NCI-H748 (cell line): ENCODE data around the gene RUNDC1.

Experiments used
- DNase-seq: peaks from one replicate; lab custom pipeline; 2025; ENCODE audit not compliant: unreplicated experiment; lab: John Stamatoyannopoulos, UW

The RUNDC1 gene

DNA sequence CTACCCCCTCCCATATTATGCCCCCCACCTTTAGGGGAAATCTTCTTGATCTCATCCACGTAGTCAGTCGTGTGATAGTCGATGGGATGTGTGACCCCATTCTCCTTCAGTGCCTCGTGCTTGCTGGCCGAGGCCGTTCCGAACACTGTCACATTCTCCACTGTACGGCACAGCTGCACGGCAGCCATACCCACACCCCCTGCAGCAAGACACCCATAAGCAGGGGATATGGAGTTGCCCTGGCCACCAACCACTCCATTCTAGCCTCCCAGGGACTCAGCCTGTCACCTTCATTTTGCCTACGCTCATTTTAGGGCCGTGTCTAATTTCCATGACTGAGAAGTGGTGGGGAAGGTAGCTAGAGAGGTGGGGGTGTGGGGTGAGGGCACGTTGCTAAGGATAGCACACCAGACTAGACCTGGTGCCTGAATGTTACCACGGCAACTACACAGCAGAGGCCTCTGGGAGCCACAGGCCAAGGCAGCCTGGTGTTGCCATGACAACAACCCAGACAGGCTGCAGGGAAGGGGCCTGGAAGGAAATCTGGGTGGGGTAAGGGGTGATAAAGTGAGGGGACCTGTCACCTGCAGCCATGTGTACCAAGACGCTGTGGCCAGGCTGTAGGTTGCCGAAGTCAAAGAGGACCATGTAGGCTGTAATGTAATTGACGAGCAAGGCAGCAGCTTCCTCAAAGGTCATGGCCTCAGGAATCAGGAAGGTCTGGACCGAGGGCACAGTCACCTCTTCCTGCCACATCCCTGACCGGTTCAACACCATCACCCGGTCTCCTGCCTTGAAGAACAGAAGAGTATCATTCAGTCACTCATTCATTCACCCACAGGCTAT lies 37.9 kb downstream of the RUNDC1 start:
- DNase-seq = peak; percentile 76

DNA sequence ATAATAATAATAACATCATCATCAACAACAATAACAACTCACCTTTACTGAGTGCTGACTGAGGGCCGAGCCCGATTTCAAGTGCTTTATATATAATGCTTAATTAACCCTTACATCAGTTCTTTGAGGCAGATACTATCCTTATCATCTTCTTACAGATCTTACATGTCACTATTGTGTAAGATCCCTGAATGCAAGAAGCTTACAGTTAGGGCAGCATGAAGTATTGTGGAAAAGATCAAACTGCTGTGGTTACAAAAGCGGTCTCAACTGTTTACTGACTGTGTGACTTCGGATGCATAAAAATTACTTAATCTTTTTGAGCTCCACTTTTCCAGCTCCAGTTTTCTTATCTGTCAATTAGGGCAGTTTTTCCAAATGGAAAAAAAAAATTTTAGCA lies 38.6 kb downstream of the RUNDC1 start:
- no peak for DNase-seq

DNA sequence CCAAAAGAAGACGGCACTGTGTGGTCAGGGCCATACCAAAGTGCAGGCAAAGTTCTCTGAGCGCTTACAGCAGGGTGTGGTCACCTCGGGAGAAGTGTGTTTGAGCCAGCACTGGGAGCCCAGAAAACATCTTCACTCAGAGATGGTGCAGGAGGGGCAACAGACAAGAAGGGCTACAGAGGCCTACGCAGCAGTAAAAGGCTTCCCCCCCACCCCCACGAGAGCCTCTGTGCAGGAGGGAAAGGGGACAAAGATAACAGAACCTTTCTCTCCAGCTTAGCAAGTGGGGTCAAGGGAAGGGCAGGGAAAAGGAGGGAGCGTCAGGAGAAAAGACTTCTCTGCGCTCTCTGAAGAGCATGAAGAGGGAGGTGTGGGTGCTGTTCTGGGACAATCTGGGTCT lies 39.1 kb downstream of the RUNDC1 start:
- DNase-seq = no peak

DNA sequence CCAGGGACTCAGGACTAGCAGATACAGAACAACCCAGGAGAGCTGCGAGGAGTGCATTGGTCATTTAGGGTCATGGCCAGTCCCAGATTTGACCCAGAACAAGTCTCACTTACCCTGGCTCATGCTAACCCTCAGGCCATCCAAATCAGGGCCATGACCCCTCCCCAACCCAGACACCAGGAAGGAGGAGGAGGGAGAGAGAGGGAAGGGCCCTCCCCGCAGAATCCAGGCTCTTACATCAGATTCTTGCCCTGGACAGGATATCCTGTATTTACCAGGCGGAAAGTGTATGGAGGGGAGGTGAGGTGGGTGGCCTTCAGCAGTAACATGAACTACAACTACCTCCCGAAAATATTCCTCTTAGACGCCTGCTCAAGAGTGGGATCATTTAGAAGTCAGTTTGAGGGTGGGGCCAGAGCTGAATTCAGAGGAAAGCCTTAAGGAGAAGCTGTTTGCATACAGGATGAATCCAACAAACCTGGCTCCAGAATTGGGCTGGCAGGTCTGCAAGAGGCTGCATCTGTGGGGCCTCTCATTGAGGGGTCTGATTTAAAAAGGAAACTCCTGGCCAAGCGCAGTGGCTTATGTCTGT lies 39.8 kb downstream of the RUNDC1 start:
- no peak for DNase-seq

DNA sequence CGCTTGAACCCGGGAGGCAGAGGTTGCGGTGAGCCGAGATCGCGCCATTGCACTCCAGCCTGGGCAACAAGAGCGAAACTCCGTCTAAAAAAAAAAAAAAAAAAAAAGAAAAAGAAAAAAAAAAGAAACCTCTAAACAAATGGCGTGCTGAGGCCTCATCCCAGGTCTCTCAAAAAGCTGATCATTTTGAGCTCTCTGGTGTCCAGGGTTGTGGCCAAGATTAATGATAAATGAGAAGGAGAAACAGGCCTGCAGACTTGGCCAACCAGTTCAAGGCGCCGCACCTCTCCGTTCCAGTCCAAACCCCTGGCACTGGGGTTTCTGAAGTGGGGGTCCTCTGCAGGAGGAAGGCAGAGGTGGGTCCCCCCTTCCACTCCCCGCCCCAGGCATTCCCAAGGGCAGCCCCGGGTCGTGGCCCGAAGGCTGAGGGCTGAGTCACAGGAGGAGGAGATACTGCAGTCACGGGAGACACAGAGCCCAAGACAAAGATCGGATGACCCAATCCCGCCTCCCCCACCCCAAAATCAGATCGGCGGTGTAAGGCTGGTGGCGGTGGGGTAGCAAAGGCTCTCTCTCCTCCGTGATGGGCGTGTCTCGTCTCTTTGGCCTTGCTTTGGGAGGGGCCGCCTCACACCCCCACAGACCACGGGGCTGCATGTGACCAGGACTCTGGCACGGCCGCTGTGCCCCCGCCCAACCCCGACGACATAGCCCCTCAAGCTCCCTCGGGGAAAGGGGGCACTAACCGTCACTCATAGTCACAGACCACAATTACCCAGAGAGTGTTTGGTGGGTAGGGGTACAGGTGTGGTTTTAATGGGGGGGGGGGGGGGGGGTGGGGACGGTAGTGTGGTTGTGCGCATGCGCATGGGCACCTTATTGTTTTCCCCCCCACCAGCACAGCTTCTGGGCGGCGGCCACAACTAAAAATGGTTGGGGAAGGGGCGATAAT lies 40.7 kb downstream of the RUNDC1 start:
- DNase-seq = peak; percentile 67

DNA sequence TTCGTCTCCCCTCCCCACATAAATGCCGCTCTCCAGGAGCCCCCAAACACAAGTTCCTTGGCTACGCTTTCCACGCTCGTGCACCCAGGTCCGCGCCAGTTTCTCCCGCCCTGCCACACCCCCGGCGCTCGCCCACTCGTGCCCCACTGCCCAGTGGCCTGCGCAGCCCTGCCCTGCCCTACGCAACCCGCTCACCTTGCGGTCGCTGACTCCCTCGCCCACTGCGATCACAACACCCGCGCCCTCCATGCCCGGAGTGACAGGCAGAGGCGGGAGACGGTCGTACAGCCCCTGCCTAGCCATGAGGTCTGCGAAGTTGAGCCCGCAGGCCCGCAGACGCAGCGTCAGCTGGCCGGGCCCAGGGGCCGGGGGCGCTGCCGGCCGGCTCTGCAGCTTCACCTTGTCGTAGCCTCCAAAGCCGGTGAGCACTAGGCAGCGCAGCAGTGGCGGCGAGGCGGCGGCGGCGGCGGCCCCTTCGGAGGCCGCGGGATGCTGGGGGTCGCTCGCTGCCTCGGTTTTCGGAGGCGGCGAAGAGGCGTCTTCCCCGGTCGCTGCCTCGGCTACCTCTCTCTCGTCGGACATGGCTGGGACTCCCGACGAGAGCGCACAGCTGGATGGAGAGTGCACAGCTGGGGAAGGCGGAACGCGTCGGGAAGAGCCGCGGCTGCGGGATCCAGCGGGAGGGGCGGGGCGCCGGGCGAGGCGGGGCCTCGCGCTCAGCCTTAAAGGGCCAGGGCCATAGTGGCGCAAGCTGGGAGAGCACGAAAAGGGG lies 41.6 kb downstream of the RUNDC1 start, which contains the start of gene VAT1:
VAT1 (minus strand) TSS at position 645 of the 772 bp plus-strand sequence; CDS start at position 582, 63 bp downstream.
- DNase-seq = peak; percentile 86

DNA sequence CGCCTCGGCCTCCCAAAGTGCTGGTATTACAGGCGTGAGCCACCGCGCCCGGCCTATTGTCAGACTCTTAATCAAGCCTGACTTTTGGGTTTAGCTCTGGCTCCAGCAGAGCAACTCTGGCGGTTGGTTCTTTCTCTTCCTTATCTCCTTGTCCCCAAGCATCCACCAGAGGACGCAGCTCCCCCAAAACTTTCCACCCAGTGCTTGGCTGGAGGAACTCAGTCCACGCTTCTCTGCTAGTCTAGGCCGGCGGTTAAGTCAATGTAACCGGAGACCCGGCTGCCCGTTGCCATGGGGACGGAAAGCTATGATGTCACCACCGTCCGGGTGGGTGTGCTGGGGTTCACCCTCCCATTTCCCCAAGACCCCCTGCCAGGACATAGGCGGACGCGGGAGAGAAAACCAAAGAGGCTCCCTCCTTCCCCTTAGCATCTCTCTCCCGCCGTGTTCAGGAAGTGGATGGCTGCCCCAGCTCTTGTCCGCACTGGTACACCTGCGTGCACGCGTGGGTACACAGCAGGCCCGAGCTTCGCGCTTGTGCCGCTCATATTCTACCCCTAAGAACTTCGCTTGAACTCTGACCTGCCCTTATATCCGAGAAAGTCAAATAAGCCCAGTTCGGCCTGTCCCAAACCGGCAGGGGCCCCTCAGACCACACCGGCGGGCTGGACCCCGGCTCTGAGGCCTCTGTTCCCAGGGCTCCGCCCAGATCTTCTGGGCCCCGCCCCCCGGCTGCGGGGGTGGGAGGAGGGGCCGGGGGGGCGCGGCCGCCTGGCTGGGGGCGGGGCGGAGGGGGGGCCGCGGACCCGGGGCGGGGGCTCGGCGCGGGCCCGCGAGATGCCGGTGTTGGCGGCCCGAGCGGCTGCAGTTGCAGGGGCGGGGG lies 44.3 kb downstream of the RUNDC1 start, which contains the start of gene RND2:
RND2 (plus strand) TSS at position 825 of the 883 bp plus-strand sequence. CDS start 117 bp downstream, outside the sequence.
- peak; percentile 99 for DNase-seq

DNA sequence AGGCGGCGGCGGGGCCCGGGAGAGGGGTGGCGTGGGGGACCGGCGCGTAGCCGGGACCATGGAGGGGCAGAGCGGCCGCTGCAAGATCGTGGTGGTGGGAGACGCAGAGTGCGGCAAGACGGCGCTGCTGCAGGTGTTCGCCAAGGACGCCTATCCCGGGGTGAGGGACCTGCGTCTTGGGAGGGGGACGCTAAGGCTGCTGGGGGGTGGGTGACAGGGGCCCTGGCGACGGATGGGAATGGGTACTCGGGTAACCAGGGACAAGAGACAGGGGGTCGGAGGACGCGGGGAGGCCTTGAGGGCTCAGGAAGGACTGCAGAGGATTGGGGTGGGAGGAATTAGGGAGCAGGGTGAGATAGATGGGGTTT lies 44.9 kb downstream of the RUNDC1 start:
- no peak for DNase-seq

DNA sequence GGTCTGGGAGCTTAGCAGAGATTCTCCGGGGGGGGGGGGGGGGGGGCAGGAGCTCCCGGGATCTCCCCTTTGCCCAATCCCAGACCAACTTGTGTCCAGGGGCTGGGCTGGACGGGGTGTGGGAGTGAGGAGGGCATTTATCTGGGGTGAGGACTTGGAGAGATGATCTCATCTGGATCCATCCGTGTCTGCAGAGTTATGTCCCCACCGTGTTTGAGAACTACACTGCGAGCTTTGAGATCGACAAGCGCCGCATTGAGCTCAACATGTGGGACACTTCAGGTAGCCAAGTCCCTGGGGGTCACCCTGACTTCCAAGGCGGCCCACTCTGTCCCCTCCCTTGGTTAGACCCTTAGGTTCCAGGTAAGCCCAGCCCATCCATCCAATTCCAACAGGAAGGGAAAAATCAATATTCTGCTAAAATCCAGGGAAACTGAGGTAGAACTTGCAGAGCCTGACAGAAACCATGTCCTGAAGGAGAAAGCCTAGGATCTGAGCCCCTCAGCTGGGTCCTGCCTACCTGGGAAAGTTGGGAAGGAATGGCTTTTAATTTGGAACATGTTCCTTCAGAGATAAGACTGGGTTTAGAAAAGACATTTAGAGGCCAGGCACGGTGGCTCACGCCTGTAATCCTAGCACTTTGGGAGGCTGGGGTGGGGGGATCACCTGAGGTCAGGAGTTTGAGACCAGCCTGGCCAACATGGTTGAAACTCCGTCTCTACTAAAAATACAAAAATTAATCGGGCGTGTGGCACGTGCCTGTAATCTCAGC lies 45.6 kb downstream of the RUNDC1 start:
- peak; percentile 32 for DNase-seq

DNA sequence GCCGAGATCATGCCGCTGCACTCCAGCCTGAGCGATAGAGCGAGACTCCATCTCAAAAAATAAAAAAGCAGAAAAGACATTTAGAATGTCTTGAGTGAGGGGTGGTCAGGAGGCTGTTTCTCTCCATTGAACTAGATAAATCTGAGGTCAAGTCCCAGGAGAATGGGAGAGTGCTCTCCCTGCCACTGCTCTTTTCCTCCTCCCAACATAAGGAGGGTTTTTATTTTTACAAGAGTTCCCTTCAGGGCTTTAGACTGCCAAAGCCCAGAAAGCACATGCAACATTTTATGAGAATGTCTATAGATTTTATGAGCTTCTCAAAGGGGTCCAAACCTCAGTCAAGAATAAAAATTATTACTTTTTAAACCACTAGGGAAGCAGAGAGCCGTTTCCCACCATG lies 46.2 kb downstream of the RUNDC1 start:
- no peak for DNase-seq

DNA sequence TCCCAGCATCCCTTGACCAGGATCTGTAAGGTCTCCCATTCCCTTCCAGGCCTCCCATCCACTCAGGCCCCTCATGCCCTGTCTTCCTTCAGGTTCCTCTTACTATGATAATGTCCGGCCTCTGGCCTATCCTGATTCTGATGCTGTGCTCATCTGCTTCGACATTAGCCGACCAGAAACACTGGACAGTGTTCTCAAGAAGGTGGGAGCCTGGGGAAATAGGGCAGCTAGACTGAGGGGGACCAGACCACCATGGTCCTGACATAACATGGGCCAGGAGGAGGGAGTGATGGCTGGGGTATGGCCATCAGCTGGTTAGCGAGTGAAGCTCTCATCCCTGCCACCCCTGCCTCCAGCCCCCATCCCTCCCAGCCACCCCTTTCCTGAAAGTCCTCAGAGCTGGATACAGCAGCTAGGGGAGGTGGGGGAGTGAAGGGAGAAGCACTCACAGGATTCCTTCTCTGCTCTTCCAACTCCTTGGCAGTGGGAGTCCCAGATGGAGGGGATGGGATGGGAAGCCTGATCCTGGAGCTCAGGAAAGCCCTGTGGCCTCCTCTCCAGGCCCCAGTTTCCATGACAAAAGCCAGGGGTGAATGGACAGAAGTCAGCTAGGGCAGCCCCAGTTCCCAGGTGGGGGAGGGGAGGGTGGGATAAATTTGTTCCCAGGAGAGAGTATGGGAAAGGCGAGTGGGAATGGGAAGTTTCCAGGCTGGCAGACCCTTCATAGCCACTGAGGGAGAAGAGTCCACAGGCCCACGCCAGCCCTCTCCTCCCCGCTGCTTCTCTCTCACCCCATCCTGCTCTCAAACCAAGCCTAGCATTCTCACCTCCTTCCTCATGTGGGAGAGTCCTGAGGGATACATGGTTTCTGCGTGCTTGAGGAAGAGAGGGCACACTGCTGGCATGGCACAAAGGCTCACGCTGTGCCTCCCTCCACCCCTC lies 47.0 kb downstream of the RUNDC1 start:
- DNase-seq = no peak

DNA sequence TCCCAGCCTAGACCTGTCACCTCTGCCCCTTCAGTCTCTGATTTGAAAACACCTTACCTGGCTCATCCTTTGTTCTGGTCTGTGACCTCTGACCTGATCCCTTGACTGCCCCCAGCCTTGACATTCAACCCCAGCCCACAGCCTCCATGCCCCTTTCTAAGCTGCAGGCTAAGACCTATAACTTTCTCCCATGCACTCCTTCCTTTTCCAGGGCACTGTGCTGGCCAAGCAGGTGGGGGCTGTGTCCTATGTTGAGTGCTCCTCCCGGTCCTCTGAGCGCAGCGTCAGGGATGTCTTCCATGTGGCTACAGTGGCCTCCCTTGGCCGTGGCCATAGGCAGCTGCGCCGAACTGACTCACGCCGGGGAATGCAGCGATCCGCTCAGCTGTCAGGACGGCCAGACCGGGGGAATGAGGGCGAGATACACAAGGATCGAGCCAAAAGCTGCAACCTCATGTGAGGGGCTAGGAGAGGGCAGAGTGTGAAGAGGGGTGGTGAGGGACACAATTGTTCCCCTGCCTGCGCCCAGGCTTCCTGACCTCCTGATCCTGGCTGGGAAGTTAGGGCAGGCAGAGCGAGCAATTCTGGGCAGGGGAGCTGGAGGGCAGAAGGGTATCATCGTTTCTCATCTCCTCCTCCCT lies 48.0 kb downstream of the RUNDC1 start:
- no peak for DNase-seq

DNA sequence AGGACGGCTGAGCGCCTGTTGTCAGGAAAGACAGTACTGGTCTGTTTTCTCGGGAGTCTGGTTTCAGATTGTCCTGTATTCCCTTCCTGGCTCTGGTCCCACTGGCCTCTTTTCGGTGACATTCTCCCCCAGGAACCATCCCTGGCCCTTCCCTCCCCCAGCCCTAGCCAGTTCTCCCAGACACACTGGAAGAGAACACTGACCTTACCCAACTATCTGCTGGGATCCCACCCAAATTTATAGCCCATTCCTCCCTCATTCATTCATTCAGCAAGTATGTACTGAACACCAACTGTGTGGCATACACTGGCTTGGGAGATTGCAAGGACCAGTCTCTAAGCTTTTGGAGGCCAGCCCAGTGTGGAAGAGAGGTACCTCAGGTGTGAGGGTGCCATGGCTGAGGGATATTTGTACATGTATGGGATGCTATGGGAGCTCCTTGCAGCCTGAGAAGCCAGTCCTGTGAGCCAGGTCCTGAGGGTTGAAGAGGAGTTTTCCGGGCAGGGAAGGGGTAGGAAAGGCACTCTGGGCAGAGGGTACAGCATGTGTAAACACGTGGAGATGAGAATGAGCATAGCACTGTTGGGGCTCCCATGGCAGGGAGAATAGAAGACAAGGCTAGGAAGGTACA lies 49.9 kb downstream of the RUNDC1 start:
- DNase-seq = no peak

DNA sequence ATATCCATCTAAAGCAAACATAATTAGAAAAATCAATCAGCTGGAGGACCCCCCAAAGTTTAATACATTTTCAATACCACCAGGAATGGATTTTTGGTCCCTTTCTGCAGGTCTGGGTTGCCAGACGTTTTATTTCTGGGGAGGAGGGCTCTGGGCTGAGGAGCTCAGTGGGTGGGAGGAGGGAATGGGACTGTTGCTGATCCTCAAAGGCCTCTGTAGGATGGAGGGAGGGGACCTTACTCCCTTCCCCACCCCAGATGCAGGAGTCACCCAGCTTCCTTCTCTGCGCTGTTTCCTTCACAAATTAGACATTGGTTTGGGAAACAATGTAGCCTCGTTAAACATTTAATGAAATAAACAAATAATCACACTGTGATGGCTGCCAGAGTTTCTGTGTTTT lies 51.3 kb downstream of the RUNDC1 start:
- no peak for DNase-seq

DNA sequence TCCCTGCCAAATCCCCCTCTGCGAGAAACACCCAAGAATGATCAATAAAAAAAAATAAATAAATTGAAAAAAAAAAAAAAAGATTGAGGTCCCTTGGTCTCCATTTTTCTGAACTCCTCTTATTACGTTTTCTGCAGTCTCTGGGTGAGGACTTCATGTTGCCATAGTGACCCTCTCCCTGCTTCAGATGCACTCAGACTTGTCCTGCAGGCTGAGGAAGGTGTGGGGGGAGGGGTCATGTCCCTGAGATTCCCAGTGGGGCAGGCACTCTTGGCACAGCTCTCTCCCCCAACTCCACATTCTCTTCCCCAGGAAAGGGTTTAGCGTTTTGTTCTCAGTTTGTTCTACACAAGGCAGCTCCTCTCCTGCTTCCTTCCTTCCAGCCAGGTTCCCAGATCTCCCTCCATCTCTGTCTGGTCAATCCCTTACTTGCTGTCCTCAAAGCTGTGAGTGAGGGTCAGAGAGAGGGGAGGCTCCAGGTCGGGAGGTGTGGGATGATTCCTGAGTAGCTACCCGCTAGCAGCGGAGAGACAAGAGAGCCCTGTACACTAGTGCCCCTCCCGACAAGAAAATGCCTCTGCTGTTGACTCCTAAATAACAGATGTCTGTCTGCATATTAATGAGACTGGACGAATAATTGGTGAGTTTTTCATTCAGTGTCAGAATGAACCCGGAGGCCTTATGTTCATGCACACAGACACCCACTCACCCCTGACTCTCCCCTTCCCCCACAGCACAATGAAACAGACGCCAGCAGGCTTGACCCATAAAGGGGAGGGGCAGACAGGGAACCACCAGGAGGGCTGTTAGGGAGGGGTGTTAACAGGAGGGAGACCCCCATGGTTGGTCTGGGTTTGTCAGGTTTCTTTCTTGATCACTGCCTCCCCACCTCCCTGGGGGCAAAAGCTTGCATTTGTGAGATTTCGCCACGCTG lies 53.9 kb downstream of the RUNDC1 start:
- peak; percentile 25 for DNase-seq

DNA sequence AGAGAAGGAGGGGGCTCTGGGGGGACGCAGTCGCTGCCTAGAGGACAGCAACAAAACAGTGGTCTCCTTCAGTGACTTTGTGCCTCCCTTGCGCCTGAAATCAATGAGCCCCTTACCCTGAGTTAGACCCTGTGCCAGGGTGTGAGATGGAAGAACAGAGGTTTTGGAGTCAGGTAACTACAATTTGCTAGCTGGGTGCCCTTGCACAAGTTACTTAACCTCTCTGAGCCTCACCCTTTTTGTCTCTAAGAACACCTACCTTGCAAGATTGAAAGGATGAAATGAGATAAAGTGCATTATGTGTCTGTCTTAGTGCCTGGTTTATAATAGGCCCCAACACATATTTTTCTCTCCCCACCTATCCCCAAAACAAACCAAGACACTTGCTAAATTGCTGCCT lies 54.5 kb downstream of the RUNDC1 start:
- no peak for DNase-seq
